ENCODE results near the gene MAGI1. TPM values are rescaled to one million over a fixed set of nuclear protein-coding genes. Genes with fewer than 3 reads are reported as not detected.

MAGI1 gene
- polyA plus RNA-seq, 1 of the 3 experiments (the other 2 are of a cell fraction) = 10.3 TPM

DNA sequence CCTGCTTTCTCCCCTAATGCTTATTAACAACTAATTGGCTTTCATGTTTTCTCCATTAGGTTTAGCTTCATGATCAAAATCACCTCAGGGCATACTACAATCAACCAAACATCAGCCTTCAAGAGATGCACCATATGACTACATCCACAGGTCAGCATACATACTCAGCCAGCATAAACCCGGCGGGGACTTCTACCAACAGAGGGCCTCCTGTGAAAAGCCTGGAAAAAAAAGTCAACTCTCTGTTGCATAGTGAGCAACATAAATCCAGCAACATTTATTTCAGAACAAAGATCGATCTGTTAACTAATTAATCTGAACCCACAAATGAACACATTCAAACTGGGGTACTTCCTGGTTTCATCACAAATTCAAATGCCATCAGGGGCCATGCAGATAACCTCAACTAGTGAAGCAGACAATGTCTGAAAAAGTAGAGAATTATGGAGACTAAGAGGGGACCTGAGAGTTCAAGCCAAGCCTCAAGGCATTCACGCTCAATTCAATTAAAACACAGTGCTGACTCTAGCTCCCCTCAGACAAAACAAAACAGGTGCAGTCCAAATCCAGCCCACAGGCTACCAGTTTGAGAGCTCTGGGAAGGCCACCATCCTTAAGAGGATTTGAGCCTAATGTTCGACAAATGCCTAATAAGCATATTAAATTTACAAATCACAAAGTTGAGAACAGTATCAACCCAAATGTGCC lies 124.5 kb downstream of the MAGI1 start:
- TF ChIP-seq RAD21 (IDR thresholded peaks at IDR 0.05; ENCODE audit: low read length) = peak; percentile 50
- TF ChIP-seq, protein P1, sequence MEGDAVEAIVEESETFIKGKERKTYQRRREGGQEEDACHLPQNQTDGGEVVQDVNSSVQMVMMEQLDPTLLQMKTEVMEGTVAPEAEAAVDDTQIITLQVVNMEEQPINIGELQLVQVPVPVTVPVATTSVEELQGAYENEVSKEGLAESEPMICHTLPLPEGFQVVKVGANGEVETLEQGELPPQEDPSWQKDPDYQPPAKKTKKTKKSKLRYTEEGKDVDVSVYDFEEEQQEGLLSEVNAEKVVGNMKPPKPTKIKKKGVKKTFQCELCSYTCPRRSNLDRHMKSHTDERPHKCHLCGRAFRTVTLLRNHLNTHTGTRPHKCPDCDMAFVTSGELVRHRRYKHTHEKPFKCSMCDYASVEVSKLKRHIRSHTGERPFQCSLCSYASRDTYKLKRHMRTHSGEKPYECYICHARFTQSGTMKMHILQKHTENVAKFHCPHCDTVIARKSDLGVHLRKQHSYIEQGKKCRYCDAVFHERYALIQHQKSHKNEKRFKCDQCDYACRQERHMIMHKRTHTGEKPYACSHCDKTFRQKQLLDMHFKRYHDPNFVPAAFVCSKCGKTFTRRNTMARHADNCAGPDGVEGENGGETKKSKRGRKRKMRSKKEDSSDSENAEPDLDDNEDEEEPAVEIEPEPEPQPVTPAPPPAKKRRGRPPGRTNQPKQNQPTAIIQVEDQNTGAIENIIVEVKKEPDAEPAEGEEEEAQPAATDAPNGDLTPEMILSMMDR (IDR thresholded peaks at IDR 0.05) = peak; percentile 25; the same call in 1 of the 2 replicates
- TF ChIP-seq, protein P2, sequence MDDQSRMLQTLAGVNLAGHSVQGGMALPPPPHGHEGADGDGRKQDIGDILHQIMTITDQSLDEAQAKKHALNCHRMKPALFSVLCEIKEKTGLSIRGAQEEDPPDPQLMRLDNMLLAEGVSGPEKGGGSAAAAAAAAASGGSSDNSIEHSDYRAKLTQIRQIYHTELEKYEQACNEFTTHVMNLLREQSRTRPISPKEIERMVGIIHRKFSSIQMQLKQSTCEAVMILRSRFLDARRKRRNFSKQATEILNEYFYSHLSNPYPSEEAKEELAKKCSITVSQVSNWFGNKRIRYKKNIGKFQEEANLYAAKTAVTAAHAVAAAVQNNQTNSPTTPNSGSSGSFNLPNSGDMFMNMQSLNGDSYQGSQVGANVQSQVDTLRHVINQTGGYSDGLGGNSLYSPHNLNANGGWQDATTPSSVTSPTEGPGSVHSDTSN (IDR thresholded peaks at IDR 0.05) = no peak
- TF ChIP-seq JUND (IDR thresholded peaks at IDR 0.05) = no peak
- peak; percentile 35 for TF ChIP-seq SMC3 (IDR thresholded peaks at IDR 0.05; ENCODE audit: low read depth, low read length)
- ChIA-PET POLR2A (no interaction called here), CTCF (interaction anchor here (0.6 to 1.4 kb wide), 6 partner anchors 9 to 282 kb away, joined by 3 to 4 read pairs (median 3); no protein-coding TSS in a partner anchor)
- peaks cover 81% of the 10 kb centered on the region for H3K79me2 ChIP-seq (ENCODE audit: insufficient read depth)
- H3K9me2 ChIP-seq = no peaks in the 10 kb centered on the region
- H3K27me3 ChIP-seq (ENCODE audit: insufficient read depth) = no peaks in the 10 kb centered on the region
- H2AFZ ChIP-seq (ENCODE audit: low read depth) = no peak overlapping the region
- no peak overlapping the region for H3K9ac ChIP-seq
- no peaks in the 10 kb centered on the region; a peak in 1 of 4 replicates for H3K4me1 ChIP-seq (ENCODE audit: control insufficient read depth in 1 of 2, insufficient read depth in 2 of 2, low read depth in 1 of 2, low read length in 1 of 2)
- H4K20me1 ChIP-seq (ENCODE audit: insufficient read depth) = no peaks in the 10 kb centered on the region; the same call in 1 of the 2 replicates
- no peak overlapping the region for H3K4me3 ChIP-seq (ENCODE audit: low read depth in 2 of 2, low read length in 1 of 2)
- no peaks in the 10 kb centered on the region for H3K36me3 ChIP-seq (replicated peaks in 1 of 2; ENCODE audit: control insufficient read depth in 1 of 2, insufficient read depth in 2 of 2, low read length in 1 of 2)
- no peaks in the 10 kb centered on the region for H3F3A ChIP-seq (replicated peaks; ENCODE audit: insufficient read depth)
- 82% methylated on average over 5 of the region's 5 CpGs for WGBS (ENCODE audit: low lambda C conversion rate)
- H3K9me3 ChIP-seq = no peaks in the 10 kb centered on the region
- DNase-seq = no peak
- no peak overlapping the region for H3K4me2 ChIP-seq
- H3K27ac ChIP-seq (ENCODE audit: low read depth in 2 of 2, low read length in 1 of 2) = no peak overlapping the region

DNA sequence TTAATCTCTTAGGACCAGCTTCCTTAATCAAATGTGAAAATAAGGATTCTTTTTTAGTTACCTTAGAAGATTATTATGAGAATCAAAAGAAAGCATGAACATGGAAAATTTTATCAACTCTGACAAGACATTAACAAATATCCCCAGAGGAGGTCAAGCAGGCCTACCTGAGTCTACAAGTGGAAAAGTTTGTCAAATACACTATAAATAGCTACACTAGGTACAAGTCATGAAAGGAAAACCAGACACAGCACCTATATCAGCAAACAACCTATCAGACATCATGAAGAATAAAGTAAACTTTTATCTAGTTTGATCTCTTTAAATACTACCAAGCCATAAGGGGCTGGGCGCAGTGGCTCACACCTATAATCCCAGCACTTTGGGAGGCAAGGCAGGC lies 126.1 kb downstream of the MAGI1 start:
- CTCF ChIA-PET = no interaction called here
- Histone ChIP-seq H2AFZ (ENCODE audit: low read depth) (no peak overlapping the region), H3K27ac (ENCODE audit: low read depth in 2 of 2, low read length in 1 of 2) (no peak overlapping the region), H3K79me2 (ENCODE audit: insufficient read depth) (peaks cover 86% of the 10 kb centered on the region), H3K36me3 (replicated peaks in 1 of 2; ENCODE audit: control insufficient read depth in 1 of 2, insufficient read depth in 2 of 2, low read length in 1 of 2) (no peaks in the 10 kb centered on the region), H3K9ac (no peak overlapping the region), H3K9me3 (no peaks in the 10 kb centered on the region), H3K4me2 (no peak overlapping the region), H3F3A (replicated peaks; ENCODE audit: insufficient read depth) (no peaks in the 10 kb centered on the region), H3K9me2 (no peaks in the 10 kb centered on the region), H4K20me1 (ENCODE audit: insufficient read depth) (no peaks in the 10 kb centered on the region; the same call in 1 of the 2 replicates), H3K4me3 (ENCODE audit: low read depth in 2 of 2, low read length in 1 of 2) (no peak overlapping the region), H3K27me3 (ENCODE audit: insufficient read depth) (no peaks in the 10 kb centered on the region), H3K4me1 (ENCODE audit: control insufficient read depth in 1 of 2, insufficient read depth in 2 of 2, low read depth in 1 of 2, low read length in 1 of 2) (no peaks in the 10 kb centered on the region; a peak in 1 of 4 replicates)
- no peak for DNase-seq
- 100% methylated on average over 1 of the region's 1 CpG for WGBS (ENCODE audit: low lambda C conversion rate)
- POLR2A ChIA-PET = no interaction called here
- no peak for TF ChIP-seq YY1 (IDR thresholded peaks at IDR 0.05; ENCODE audit: low read depth)
- no peak for TF ChIP-seq RXRA (IDR thresholded peaks at IDR 0.05; ENCODE audit: borderline replicate concordance, low read depth)
- TF ChIP-seq, protein P3, sequence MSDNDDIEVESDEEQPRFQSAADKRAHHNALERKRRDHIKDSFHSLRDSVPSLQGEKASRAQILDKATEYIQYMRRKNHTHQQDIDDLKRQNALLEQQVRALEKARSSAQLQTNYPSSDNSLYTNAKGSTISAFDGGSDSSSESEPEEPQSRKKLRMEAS (IDR thresholded peaks at IDR 0.05; ENCODE audit: low read depth) = no peak
- no peak for TF ChIP-seq MXI1 (IDR thresholded peaks at IDR 0.05; ENCODE audit: low read depth, low read length)
- TF ChIP-seq, protein P4, sequence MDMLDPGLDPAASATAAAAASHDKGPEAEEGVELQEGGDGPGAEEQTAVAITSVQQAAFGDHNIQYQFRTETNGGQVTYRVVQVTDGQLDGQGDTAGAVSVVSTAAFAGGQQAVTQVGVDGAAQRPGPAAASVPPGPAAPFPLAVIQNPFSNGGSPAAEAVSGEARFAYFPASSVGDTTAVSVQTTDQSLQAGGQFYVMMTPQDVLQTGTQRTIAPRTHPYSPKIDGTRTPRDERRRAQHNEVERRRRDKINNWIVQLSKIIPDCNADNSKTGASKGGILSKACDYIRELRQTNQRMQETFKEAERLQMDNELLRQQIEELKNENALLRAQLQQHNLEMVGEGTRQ (IDR thresholded peaks at IDR 0.05; ENCODE audit: borderline replicate concordance, low read depth, low read length) = no peak
- no peak for TF ChIP-seq POLR2AphosphoS5 (IDR thresholded peaks at IDR 0.05; ENCODE audit: low read depth, low read length)
- no peak for TF ChIP-seq NRF1 (IDR thresholded peaks at IDR 0.05; ENCODE audit: low read depth, low read length)
- TF ChIP-seq TAF1 (IDR thresholded peaks at IDR 0.05; ENCODE audit: borderline replicate concordance, low read depth, low read length) = no peak
- TF ChIP-seq, protein P5, sequence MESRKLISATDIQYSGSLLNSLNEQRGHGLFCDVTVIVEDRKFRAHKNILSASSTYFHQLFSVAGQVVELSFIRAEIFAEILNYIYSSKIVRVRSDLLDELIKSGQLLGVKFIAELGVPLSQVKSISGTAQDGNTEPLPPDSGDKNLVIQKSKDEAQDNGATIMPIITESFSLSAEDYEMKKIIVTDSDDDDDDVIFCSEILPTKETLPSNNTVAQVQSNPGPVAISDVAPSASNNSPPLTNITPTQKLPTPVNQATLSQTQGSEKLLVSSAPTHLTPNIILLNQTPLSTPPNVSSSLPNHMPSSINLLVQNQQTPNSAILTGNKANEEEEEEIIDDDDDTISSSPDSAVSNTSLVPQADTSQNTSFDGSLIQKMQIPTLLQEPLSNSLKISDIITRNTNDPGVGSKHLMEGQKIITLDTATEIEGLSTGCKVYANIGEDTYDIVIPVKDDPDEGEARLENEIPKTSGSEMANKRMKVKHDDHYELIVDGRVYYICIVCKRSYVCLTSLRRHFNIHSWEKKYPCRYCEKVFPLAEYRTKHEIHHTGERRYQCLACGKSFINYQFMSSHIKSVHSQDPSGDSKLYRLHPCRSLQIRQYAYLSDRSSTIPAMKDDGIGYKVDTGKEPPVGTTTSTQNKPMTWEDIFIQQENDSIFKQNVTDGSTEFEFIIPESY (IDR thresholded peaks at IDR 0.05; ENCODE audit: borderline replicate concordance, low read depth) = no peak
- no peak for TF ChIP-seq GATA2 (CRISPR knock-in tag; IDR thresholded peaks at IDR 0.05)
- TF ChIP-seq, protein P6, sequence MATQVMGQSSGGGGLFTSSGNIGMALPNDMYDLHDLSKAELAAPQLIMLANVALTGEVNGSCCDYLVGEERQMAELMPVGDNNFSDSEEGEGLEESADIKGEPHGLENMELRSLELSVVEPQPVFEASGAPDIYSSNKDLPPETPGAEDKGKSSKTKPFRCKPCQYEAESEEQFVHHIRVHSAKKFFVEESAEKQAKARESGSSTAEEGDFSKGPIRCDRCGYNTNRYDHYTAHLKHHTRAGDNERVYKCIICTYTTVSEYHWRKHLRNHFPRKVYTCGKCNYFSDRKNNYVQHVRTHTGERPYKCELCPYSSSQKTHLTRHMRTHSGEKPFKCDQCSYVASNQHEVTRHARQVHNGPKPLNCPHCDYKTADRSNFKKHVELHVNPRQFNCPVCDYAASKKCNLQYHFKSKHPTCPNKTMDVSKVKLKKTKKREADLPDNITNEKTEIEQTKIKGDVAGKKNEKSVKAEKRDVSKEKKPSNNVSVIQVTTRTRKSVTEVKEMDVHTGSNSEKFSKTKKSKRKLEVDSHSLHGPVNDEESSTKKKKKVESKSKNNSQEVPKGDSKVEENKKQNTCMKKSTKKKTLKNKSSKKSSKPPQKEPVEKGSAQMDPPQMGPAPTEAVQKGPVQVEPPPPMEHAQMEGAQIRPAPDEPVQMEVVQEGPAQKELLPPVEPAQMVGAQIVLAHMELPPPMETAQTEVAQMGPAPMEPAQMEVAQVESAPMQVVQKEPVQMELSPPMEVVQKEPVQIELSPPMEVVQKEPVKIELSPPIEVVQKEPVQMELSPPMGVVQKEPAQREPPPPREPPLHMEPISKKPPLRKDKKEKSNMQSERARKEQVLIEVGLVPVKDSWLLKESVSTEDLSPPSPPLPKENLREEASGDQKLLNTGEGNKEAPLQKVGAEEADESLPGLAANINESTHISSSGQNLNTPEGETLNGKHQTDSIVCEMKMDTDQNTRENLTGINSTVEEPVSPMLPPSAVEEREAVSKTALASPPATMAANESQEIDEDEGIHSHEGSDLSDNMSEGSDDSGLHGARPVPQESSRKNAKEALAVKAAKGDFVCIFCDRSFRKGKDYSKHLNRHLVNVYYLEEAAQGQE (IDR thresholded peaks at IDR 0.05; ENCODE audit: low read depth, low read length) = no peak
- no peak for TF ChIP-seq RCOR1 (IDR thresholded peaks at IDR 0.05; ENCODE audit: low read length)

Measured in SK-N-SH (cell line).